HS-5 (cell line): ENCODE results near the gene ZNF324.
"Not testable (repeated sequence)": the region's sequence is repeated elsewhere in the genome, so short reads cannot be mapped to it uniquely, and the experiment has no call there.

Experiments used
- DNase-seq: peaks from one replicate; pipeline ENCODE4 v3.0.0-alpha.2; 2012; ENCODE audit warnings: low read depth

Gene ZNF324

DNA sequence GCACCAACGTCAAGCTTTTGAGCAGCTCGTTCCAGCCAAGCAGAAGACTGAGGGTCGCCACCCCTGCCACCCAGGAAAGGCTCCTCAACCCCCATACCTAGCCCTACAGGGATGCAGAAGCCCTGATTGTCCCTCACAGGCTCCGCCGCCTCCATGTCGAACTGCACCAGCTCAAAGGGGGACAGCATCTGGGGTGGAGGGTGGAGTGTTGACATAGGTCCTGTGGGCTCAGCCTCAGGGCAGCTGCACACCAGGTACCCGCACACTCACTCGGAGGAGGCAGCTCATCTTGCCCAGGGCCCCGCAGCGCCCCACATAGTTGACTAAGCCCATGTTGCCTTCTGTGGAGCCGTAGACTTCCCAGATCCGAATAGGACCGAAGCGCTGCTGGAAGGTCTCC lies 33.4 kb downstream of the ZNF324 start:
- no peak for DNase-seq

DNA sequence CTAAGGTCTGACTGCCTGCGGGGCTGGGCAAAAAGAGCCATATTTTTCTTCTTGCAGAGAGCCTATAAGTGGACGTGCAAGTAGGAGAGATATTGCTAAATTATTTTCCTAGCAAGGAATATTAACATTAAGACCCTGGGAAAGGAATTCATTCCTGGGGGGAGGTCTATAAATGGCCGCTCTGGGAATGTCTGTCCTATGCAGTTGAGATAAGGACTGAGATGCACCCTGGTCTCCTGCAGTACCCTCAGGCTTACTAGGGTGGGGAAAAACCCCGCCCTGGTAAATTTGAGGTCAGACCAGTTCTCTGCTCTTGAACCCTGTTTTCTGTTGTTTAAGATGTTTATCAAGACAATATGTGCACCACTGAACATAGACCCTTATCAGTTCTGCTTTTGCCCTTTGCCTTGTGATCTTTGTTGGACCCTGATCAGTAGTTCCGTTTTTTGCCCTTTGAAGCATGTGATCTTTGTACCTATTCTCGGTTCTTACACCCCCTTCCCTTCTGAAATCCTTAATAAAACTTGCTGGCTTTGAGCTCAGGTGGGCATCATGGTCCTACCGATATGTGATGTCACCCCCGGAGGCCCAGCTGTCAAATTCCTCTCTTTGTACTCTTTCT lies 40.8 kb downstream of the ZNF324 start:
- not testable (repeated sequence) for DNase-seq

DNA sequence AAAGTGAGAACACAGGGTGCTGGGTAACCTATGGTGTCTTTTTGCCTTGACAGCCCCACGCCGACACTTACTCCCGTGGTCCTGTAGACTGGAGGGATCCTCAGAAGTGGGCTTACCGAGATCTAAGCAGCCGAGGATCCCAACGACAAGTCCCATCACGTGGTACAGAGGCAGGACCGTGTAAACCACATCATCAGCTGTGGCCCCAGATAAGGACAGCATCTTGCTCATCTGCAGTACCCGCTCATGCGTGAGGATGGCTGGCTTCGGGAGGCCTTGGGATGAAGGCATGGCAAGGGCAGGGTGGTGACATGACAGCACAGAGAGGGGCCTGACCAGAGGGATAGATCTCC lies 42.8 kb downstream of the ZNF324 start:
- no peak for DNase-seq

DNA sequence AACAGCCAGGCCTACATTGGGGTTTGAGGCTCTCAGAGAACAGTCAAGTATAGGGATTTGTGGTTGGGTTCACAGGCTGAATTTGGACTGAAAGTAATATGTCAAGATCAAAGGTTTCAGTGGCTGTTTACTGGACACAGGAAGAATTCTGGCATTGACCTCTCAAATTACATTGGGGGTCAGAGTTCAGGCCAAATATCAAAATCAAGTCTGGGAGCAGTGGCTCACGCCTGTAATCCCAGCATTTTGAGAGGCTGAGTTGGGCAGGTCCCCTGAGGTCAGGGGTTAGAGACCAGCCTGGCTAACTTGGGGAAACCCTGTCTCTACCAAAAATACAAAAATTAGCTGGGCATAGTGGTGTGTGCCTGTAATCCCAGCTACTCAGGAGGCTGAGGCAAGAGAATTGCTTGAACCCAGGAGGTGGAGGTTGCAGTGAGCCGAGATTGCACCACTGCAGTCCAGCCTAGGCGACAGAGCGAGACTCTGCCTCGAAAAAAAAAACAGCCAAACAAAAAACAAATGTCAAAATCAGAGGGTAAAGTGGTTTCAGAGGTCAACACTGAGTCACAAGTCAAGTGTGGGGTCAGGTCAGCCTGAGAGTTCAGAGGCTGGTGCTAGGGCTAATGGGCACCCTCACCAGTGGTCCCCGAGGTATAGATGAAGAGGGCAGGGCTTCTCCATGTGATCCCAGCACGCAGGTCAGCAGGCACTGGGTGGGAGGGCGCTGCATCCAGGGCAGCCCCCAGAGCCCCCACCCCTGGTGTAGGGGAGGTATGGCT lies 43.4 kb downstream of the ZNF324 start:
- DNase-seq, result no peak

DNA sequence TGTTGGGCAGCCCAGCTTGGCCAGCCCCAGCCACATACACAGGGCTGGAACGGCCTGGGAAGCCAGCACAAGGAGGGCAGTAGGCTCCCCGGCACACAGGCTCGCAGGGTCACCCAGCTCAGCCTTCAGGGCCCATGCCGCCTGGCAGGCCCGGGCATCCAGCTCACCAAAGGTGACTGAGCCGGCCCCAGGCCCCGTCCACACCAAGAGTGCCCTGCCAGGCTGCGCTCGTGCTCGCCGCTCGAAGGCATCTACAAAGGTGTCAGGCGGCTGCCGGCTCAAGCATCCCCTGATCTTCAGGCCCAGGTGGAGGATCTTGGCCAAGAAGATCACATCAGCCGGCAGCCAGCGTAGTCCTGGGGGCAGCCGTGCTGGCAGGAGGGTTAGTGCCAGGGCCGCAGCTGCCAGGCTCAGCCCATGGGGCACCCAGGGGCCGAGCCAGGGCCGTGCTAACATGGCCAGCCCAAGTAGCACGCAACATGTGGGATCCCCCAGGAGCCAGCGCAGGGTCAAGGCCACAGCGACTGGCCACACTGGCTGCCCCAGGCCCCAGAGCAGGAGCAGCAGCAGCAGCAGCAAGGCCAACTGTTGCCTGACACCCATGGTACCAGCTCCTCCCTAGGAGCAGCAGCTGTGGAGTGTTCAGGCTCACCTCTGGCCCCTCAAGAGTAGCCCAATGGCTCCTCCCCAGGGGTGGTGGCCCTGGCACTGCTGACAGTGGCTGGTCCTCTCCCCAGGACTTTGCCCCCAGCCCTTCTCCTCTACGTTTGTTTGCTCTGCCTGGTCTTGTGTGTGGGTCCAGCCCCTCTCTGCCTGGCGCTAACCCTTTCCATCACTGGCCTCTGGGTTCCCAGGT lies 44.7 kb downstream of the ZNF324 start, which contains the start of gene SLC27A5:
Gene SLC27A5, minus strand, starts transcription at position 640 of the 856 bp plus-strand sequence. Its CDS starts 37 bp downstream, at position 603.
- no peak for DNase-seq

DNA sequence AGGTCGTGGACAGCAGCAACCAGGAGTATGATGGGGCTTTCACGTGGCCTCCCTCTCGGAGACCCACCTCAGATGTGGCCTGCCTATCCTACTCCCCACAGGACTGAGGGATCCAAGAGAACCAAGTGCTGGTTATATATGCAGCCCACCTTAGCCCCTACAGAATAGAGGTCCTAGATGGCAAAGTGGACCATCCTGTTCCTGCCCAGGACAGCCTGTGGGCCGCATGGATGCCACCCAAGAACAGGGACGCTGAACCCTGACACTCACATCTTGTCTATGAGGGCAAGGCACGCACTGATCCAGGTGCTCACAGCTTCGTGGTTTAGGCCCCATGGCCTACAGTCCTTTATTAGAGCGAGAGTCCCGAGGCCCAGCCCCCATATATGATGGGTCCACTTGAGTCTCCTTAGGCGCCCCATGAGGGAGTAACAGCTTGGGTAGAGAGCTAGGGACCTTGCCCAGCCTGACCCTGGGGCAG lies 46.4 kb downstream of the ZNF324 start:
- no peak for DNase-seq

DNA sequence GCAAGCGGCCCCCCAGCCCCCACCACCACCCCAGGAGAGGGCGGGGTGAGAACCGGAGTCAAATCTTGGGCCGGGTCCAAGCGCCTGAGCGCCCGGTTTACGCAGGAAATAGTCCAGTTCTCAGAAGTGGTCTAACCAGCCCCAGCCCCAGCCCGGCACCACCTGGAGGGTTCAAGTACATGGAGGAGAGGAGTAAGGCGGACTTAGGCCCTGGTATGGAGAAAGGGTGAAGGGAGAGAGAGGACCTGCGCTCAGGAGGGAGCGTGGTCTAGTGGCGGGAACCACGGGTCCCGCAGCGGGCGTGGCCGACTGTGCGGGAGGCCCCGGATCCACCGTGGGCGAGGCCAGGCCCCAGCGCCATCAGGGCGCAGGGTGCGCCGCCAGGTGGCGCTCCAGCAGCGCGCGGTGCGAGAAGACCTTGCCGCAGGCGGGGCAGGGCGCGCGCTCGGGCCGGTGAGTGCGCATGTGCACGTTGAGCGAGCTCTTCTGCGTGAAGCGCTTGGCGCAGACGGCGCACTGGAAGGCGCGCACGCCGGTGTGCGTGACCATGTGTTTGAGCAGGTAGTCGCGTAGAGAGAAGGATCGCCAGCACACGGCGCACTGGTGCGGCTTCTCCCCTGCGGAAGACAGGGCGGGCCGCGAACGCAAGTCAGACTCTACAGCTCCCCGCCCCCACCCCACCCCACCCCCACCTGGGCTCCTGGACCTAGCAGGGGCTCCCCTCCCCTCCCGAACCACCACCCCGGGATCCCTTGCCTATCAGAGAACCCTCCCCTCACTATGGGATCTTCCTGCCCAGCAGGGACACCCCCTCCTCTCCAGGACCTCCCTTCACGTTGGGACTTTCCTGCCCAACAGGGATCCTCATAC lies 47.0 kb downstream of the ZNF324 start:
- DNase-seq, result no peak

DNA sequence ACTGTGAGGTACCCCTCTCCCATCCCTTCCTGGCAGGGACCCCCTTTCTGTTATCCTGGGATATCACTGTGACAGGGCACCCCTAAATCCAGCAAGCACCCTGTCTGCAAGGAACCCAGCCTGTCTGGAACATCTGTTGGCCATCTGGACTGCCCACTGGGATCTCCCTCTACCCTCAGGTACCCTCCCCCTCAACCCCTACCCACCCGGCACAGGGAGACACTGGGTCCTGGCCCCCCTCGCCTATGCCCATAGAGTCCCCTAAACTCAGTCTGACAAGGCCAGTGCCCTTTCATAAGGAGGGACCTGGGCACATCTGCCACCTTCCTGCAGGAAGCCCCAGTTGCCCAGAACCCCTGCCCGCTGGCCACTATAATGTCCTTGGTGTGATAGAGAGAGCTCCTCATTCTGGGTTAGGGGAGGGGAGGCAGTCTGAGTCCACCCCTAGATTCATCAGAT lies 47.7 kb downstream of the ZNF324 start:
- no peak for DNase-seq

DNA sequence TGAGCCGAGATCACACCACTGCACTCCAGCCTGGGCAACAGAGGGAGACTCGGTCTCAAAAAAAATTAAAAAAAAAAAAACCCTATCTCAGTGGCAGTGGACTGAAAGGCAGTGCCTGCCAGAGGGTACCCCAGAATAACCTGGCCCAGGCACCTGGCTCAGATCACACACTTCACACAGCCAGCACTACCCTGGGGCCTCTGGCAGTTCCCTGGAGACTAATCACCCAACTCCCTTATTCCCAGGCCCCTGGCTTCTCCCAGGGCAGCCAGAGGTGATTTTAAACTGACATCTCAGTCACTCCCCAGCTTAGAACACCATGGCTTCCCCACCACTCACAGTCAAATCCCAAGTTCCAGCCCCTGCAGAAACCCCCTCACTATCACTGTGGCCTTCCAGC lies 48.4 kb downstream of the ZNF324 start:
- DNase-seq, result no peak

DNA sequence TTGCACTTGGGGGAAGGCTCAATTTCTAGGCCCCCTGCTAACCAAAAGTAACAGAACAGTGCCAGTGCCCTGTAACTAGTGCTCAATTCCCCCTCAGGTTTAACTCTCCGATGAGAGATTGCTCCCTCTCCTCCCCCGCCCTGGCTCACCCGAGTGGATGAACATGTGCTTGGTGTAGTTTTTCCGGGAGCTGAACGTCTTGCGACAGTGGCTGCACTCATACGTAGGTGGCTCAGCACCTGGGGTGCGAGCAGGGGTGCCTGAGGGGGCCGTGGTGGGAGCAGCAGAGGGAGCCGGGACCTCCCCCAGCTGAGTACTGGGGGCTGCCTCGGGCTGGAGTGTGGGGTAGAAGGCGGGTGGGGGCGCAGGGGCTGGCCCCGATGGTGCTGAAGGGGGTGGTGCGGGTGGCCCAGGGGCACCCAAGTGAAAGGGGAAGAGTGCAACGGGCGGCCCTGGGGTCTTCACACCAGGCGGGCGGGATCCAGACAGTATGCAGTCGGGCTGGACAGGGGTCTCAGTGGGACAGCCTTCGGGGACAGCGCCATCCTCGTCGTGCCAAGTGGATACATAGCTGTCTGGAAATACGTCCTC lies 49.5 kb downstream of the ZNF324 start:
- no peak for DNase-seq

DNA sequence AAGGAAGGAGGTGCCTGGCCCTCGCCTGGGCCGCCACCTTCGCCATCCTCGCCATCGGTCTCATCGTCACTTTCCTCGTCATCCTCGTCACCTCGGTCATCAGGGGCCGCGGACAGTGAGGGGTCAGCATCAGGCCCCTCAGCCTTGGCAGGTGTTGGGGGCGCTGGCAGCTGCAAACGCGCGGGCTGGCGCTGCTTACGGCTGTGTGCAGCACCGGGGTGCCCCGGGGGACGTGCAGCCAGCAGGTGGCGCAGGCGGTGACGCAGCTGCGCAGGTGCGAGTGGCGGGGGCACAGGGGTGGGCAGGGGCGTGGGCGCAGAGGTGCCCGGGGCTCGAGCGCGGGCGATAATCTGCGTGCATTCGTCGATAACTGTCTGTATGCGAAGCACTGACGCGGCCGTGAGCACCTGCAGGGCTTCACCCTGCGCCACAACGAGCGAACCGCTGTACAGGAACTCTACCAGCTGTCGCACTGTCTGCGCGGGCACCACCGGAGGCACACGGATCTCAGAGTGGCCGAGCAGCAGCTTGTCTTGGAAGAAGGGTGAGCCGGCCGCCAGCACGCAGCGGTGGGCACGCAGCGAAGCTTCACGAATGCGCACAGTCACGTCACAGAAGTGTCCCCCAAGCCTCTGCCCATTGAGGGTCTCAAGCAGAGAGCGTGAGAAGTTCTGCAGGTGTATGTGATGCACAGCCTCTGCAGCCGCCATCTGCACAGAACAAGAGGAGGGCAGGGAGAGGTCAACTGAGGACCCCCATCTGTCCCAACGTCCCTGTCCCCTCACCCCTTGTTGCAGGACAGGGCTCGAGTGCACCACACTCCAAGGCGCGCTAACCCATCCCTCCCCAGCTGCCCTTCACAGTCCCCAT lies 50.3 kb downstream of the ZNF324 start:
- no peak for DNase-seq

DNA sequence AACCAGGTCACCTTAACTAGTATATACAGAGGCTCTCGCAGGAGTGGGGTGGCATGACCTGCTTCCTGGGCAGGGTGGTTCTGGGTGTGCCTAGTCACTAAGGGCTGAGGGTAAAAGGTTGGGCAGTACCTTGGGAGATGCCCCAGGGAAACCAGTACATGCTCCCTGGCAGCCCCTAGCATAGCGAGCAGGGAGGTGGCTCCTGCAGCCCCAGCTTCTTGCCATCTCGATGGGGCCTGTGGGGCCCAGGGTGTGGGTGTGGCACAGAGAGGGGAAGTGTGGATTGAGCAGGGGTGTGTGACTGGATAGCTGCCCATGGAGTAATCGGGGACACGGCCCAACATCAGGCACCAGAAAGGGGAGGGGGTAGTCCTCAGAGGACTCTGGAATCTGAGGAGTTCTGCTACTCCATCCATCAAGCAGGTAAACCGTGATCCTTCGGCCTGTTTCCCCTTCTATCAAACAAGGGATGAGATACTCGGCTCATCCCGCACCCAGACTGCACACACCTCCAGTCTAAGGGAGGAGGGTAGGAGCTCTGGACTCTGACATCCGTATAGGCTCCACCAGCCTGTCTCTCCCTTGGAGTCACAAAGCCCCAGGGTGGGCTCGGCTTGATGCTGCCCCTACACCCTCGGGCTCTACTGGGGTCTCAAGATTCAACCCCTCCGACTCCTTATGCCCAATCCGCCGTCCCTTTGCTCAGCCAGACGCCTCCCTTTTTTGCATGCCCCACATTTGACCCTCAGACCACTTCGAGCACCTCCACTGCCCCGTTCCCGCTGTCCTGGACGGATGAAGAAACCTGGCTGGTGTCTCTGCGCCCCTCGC lies 51.6 kb downstream of the ZNF324 start:
- no peak for DNase-seq

DNA sequence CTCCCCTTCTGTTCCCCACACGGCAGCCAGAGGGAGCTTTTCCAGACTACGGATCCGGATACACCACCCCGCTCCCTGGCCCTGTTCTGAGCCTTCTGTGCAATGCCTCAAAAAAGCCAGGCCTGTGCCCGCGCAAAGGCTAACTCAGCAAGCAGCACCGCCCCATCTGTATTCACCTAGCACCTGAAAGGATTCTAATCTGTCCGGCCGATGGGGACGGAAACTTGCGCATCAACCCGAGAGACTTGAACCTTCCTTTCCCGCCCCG lies 52.1 kb downstream of the ZNF324 start:
- DNase-seq, result no peak

DNA sequence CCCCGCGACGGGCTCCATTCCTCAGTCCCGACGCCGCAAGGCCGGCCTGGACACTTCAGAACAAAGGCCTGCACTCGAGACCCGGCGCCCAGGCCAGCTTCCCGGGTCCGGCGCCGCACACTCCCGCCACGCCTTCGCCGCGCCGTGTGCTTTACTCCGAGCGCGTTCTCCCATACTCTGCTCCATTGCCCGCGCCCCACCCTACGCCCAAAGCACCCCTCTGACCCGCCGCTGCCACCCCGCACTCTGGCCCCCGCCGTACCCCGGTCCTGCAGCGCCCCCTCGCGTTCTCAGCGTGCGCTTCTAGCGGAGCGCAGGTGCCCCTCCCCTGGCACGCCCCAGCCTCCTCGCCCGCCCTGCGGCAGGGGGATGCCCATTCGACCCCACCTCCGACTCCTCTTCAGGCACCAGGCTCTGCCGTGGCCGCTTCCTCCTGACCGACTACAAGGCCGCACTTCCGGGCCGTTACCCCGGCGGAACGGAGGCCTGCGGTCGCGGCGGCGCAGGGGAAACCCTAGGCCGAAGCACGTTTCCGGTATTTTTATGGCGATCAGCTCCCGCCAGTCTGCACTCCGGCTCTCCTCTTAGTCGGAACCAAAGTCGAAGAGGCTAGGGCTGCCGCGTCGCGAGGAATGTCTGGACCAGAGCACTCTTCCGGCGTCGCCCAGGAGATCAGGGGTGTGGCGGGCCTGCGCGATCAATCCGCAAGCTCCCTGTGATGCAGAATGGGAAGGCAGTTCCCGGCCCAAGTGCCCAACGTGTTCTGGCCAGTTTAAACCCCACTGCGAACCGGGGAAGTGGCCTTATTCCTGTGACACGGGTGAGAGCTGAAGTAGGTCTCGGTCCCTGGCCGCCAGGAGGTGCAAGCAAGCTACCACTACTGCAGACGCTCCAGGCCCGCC lies 52.7 kb downstream of the ZNF324 start, which contains the start of gene ZBTB45:
Gene ZBTB45, minus strand, starts transcription at position 456 of the 902 bp plus-strand sequence. CDS start 2,137 bp downstream, outside the sequence.
- DNase-seq, result peak; percentile 65

DNA sequence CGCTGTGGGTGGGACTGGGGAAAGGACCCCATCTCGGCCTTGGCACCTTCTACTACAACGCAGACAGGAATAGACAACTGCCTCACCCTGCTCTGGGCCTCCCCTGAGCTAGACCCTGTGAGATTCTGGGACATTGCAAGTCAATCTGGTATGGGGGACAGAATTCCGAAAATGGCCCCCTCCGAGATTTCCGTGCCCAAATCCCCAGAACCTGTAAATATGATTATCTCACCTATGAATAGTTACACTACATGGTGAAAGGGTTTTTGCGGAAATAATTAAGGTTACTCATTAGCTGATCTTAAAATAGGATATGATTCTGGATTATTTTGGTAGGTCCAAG lies 53.3 kb downstream of the ZNF324 start:
- no peak for DNase-seq

DNA sequence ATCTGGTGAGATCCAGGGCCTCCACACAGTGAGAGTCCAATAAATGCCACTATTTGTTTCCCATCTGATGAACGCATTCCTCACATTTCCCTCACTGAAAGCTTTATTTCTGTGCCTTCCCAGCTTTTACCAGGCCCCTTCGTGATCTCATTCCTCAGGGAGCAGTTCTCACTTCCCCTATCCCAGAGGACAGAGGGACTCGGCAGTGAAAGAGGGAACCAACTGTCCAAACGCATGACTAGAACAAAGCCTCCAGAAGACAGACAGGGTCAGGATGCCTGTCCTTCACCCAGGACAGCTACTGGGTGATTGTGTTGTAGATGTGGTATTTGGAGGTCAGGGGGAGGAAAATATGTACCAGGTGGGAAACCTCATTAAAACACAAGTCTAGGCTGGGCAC lies 54.8 kb downstream of the ZNF324 start:
- DNase-seq, result no peak

DNA sequence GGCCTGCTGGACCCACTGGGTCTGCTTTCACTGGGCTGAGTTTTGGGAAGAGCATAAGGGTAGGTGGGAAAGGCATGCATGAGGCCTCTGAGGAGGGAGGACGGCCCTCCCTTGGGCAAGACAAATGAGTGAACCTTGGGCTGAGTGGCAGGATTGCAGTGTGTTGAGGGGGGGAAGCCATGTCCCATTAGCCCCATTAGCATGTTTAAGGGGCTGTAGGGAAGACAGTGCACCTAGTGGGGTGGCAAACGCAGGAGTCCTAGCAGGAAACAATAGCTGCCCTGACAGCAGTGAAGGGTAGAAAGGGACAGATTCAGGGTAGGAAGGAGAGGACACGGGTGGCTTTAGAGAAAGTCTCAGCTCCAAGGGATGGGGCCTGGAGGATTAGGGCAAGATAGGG lies 55.8 kb downstream of the ZNF324 start:
- no peak for DNase-seq
